ENCODE results near the gene CDH6. TPM values are rescaled to one million over a fixed set of nuclear protein-coding genes. Genes with fewer than 3 reads are reported as not detected.

The CDH6 gene
- total RNA-seq, 4 donors from 2014 or later = 1.3 to 6.8 (median 2.2) TPM

DNA sequence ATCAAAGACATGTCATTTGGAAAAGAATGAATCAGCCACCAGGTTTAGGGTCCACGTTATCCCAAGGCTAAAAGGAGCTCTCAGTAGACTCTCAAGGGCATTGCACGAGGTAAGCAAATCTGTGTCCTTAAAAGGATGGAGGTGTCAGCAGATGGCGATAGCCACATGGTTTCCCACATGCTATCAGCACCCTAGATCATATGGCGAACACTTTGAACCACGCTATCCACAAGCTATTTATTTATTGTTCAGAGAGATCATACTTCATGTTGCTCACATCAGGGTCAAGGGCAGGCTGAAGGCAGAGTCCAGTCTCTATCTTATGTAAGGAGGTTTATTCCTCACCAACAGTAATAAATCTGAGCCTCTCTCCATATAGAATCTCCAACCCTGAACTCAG lies 43.7 kb downstream of the CDH6 start:
- TF ChIP-seq, protein P1, sequence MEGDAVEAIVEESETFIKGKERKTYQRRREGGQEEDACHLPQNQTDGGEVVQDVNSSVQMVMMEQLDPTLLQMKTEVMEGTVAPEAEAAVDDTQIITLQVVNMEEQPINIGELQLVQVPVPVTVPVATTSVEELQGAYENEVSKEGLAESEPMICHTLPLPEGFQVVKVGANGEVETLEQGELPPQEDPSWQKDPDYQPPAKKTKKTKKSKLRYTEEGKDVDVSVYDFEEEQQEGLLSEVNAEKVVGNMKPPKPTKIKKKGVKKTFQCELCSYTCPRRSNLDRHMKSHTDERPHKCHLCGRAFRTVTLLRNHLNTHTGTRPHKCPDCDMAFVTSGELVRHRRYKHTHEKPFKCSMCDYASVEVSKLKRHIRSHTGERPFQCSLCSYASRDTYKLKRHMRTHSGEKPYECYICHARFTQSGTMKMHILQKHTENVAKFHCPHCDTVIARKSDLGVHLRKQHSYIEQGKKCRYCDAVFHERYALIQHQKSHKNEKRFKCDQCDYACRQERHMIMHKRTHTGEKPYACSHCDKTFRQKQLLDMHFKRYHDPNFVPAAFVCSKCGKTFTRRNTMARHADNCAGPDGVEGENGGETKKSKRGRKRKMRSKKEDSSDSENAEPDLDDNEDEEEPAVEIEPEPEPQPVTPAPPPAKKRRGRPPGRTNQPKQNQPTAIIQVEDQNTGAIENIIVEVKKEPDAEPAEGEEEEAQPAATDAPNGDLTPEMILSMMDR (IDR thresholded peaks at IDR 0.05; ENCODE audit: low read depth) = no peak

DNA sequence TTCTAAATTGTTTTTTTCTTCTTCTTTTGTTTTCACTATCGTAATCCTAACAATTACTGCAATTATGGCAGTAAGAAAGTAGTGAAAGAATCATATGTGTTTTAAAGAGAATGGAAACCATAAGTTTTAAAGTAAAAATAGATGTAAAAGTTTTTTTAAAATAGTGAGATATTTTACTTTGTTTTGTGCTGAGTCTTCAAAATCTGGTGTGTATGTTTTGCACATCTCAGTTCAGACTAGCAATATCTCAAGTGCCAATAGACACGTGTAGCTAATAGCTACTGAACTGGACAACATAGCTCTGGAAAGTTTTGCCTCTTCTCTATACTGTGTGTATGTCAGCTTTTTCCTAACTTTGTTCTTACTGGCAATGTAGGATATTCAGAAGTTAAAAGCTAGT lies 45.0 kb downstream of the CDH6 start:
- TF ChIP-seq, protein P1 (IDR thresholded peaks at IDR 0.05; ENCODE audit: low read depth) = no peak

DNA sequence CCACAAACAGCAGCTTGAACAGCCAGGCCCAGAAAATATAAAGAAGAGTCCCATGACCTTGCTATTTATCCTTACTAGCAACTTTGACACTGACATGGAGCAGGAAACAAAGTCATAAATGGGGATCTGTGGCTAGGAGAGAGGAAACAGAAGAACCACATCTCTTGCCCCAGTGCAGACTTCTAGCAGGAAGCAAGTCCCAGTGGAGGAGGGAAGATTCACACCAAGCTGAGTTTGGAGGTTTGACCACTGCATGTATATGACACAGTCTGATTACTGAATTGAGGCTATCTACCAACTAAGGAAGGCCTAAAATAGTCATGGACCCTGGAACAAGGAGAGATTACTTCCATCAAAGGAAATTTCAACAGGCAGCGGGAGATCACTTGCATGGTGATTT lies 51.4 kb downstream of the CDH6 start:
- TF ChIP-seq, protein P1 (IDR thresholded peaks at IDR 0.05; ENCODE audit: low read depth) = no peak

DNA sequence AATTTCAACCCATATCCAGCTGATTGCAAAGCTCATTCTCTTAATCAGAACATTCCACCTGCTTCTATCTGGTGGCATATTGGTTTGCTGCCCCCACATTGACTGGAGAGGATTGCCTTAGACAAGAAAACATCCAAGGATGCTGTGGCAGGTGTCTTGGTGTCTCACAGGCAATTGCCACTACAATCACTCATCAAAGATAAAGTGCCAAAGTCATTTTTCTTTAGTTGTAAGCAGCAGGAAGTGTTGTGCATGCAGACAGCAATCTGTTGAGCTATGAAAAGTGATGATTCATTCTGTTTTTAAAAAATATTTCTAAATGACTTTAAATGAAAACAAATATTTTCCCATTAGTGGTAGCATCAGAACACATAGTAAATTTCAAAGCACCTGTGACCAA lies 53.9 kb downstream of the CDH6 start:
- TF ChIP-seq, protein P1 (IDR thresholded peaks at IDR 0.05; ENCODE audit: low read depth) = no peak

DNA sequence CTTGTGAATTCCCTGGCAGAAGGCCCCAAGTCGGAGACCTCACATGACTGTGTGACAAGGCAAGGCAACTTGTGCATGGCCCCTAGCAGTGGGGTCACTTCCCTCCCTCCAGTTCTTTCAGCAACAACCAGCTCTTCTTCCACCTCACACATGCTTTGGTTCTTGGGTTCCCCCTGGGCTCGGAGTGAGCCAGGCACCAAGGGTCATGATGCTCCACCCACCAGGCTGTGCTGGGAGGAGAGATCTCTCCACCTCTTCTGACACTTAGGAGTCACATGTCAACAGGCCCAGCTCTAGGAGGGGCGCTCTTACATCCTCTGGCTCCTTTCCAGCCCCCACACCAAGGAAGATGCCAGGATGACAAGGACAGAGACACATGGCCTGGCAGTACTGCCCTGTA lies 56.7 kb downstream of the CDH6 start:
- TF ChIP-seq, protein P1 (IDR thresholded peaks at IDR 0.05; ENCODE audit: low read depth) = no peak

DNA sequence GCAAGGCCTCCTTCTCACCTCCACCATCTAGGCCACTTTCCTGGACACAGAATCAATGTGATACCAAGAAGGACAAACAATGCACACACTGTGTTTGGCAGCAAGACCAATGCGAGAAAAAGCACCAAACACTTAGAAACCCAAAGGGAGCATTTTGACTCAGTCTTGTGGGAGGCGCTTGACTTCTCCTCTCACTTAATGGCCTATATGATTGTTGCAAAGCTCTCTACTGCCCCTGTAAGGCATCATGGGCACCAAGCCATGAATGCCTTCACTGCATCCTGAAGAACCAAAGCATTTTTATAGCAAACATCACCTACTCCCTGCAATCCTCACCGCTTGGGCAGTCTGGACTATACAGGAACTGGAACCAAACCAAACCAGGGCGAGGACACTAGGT lies 57.5 kb downstream of the CDH6 start:
- TF ChIP-seq, protein P1 (IDR thresholded peaks at IDR 0.05; ENCODE audit: low read depth) = no peak

DNA sequence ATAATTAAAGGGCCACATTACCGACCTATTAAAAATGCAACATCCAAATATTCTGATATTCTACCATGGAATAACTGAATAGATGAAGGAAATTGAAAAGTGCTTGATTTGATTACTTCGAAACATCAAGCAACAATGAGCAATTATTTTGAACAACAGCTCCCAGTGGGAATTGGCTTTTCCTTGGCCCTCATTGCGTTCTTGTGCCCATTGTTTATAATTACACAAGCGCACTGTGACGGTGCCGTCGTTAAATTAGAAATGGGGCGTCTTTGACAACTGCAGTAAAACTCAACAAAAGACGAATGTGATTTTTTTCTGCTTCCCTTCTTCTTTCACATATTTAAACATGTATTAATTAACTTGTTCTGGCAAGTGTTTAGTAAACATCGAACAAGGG lies 61.6 kb downstream of the CDH6 start:
- TF ChIP-seq, protein P1 (IDR thresholded peaks at IDR 0.05; ENCODE audit: low read depth) = no peak
